ENCODE measurements around the gene PROSER3. TPM values are rescaled to one million over a fixed set of nuclear protein-coding genes. Genes with fewer than 3 reads are reported as not detected.

Gene PROSER3
- total and polyA plus RNA-seq, 2 donors (not counting 3 experiments of a cell fraction or from before 2014, with no cell fraction given), result 18.3 to 28.3 TPM

GRCh38 chr19:35779033-35779432, 21.1 kb downstream of the PROSER3 start:
- H3K9ac ChIP-seq (replicated peaks; ENCODE audit: extremely low read depth, insufficient read depth, low read length), result no peak overlapping the region
- H3K36me3 ChIP-seq (ENCODE audit: control insufficient read depth in 2 of 2, extremely low read depth in 1 of 2, insufficient read depth in 2 of 2, low read length in 2 of 2), result peaks cover 0 to 4% of the 10 kb centered on the region in 2 experiments
- POLR2A ChIA-PET, result no interaction called here
- no peaks in the 10 kb centered on the region for H3K79me2 ChIP-seq (ENCODE audit: control insufficient read depth, insufficient read depth, low read length)
- intact Hi-C loops (cut with micrococcal nuclease), result no loop called here
- BruUV-seq (replicated peaks), result no TSS peak
- no peak overlapping the region for H2AFZ ChIP-seq (ENCODE audit: low read depth, low read length)
- no peak overlapping the region for H3K4me3 ChIP-seq (replicated peaks in 1 of 3; ENCODE audit: insufficient read depth in 1 of 3, low read depth in 1 of 3, low read length in 3 of 3)
- TF ChIP-seq EZH2 (IDR thresholded peaks at IDR 0.05; ENCODE audit: borderline replicate concordance, low read depth, low read length, severe bottlenecking) (no peak), FOS (IDR thresholded peaks at IDR 0.05; ENCODE audit: borderline replicate concordance, insufficient read depth, low read length) (no peak), MYC (IDR thresholded peaks at IDR 0.05; ENCODE audit: low read depth, low read length) (no peak), JUN (IDR thresholded peaks at IDR 0.05; ENCODE audit: borderline replicate concordance, insufficient read depth, insufficient read length, low read depth) (no peak)
- TF ChIP-seq, protein P1, sequence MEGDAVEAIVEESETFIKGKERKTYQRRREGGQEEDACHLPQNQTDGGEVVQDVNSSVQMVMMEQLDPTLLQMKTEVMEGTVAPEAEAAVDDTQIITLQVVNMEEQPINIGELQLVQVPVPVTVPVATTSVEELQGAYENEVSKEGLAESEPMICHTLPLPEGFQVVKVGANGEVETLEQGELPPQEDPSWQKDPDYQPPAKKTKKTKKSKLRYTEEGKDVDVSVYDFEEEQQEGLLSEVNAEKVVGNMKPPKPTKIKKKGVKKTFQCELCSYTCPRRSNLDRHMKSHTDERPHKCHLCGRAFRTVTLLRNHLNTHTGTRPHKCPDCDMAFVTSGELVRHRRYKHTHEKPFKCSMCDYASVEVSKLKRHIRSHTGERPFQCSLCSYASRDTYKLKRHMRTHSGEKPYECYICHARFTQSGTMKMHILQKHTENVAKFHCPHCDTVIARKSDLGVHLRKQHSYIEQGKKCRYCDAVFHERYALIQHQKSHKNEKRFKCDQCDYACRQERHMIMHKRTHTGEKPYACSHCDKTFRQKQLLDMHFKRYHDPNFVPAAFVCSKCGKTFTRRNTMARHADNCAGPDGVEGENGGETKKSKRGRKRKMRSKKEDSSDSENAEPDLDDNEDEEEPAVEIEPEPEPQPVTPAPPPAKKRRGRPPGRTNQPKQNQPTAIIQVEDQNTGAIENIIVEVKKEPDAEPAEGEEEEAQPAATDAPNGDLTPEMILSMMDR (IDR thresholded peaks at IDR 0.05; ENCODE audit: extremely low read depth in 1 of 2, insufficient read depth in 1 of 2, low read depth in 1 of 2, low read length in 2 of 2), result no peak
- peaks cover 4% of the 10 kb centered on the region for H3K4me1 ChIP-seq (ENCODE audit: control insufficient read depth, extremely low read depth, insufficient read depth, low read length)
- no peak for FAIRE-seq
- no peaks in the 10 kb centered on the region for H4K20me1 ChIP-seq (replicated peaks; ENCODE audit: control insufficient read depth, extremely low read depth, insufficient read depth, low read length)
- H3K27ac ChIP-seq (ENCODE audit: insufficient read depth, low read depth, low read length), result no peak overlapping the region
- H3K9me1 ChIP-seq (replicated peaks; ENCODE audit: control insufficient read depth, extremely low read depth, insufficient read depth, low read length), result no peaks in the 10 kb centered on the region
- CTCF ChIA-PET, result no interaction called here
- DNase-seq (ENCODE audit: low read depth, low spot score), result no peak
- H3K27me3 ChIP-seq (ENCODE audit: control insufficient read depth in 2 of 2, insufficient read depth in 2 of 2, low read length in 2 of 2), result no peaks in the 10 kb centered on the region
- H3K4me2 ChIP-seq (ENCODE audit: insufficient read depth, low read length), result no peak overlapping the region
- no peaks in the 10 kb centered on the region for H3K9me3 ChIP-seq (replicated peaks; ENCODE audit: control insufficient read depth, insufficient read depth, low read length)
- dilution Hi-C loops (cut with MboI; ENCODE audit: extremely low pct_ligation_motif_present, low sequenced_read_pairs), result no loop called here

GRCh38 chr19:35780058-35780457, 22.1 kb downstream of the PROSER3 start:
- ChIA-PET POLR2A (no interaction called here), CTCF (no interaction called here)
- no peaks in the 10 kb centered on the region for H4K20me1 ChIP-seq (replicated peaks; ENCODE audit: control insufficient read depth, extremely low read depth, insufficient read depth, low read length)
- H3K9ac ChIP-seq (replicated peaks; ENCODE audit: extremely low read depth, insufficient read depth, low read length), result no peak overlapping the region
- BruUV-seq (replicated peaks), result no TSS peak
- H3K4me1 ChIP-seq (ENCODE audit: control insufficient read depth, extremely low read depth, insufficient read depth, low read length), result peaks cover 4% of the 10 kb centered on the region
- FAIRE-seq (no peak), DNase-seq (ENCODE audit: low read depth, low spot score) (no peak)
- no peaks in the 10 kb centered on the region for H3K9me1 ChIP-seq (replicated peaks; ENCODE audit: control insufficient read depth, extremely low read depth, insufficient read depth, low read length)
- no peaks in the 10 kb centered on the region for H3K9me3 ChIP-seq (replicated peaks; ENCODE audit: control insufficient read depth, insufficient read depth, low read length)
- no peak overlapping the region for H3K4me2 ChIP-seq (ENCODE audit: insufficient read depth, low read length)
- H2AFZ ChIP-seq (ENCODE audit: low read depth, low read length), result no peak overlapping the region
- TF ChIP-seq POLR2A (IDR thresholded peaks at IDR 0.05; ENCODE audit: low read depth, low read length) (no peak), POLR2AphosphoS5 (IDR thresholded peaks at IDR 0.05; ENCODE audit: insufficient read depth, low read depth, low read length) (no peak)
- intact Hi-C loops (cut with micrococcal nuclease), result no loop called here
- no peak overlapping the region for H3K4me3 ChIP-seq (replicated peaks in 1 of 3; ENCODE audit: insufficient read depth in 1 of 3, low read depth in 1 of 3, low read length in 3 of 3)
- no peaks in the 10 kb centered on the region for H3K79me2 ChIP-seq (ENCODE audit: control insufficient read depth, insufficient read depth, low read length)
- H3K27me3 ChIP-seq (ENCODE audit: control insufficient read depth in 2 of 2, insufficient read depth in 2 of 2, low read length in 2 of 2), result no peaks in the 10 kb centered on the region
- H3K27ac ChIP-seq (ENCODE audit: insufficient read depth, low read depth, low read length), result no peak overlapping the region
- H3K36me3 ChIP-seq (ENCODE audit: control insufficient read depth in 2 of 2, extremely low read depth in 1 of 2, insufficient read depth in 2 of 2, low read length in 2 of 2), result peaks cover 0 to 5% of the 10 kb centered on the region in 2 experiments
- dilution Hi-C loops (cut with MboI; ENCODE audit: extremely low pct_ligation_motif_present, low sequenced_read_pairs), result no loop called here
